Peyer's patch (tissue), 4 donors: Measurements from ENCODE around the gene NT5C1A.

Source experiments
- CTCF ChIP-seq, 6 experiments: fragments of 450-650 bp in 4 of 6; fragments of 200-600 bp in 2 of 6; sonication (generic) in 1 of 6; IDR thresholded peaks; one replicate each; pipeline ENCODE4 v1.5.1; 2017 to 2019; ENCODE audit warnings: antibody characterized with exemption in 6 of 6, mild to moderate bottlenecking in 3 of 6, moderate library complexity in 1 of 6
- POLR2A ChIP-seq, 2 donors: fragments of 450-650 bp; IDR thresholded peaks; one replicate each; pipeline ENCODE4 v1.5.1; 2017; ENCODE audit warnings: antibody characterized with exemption in 2 of 2, mild to moderate bottlenecking in 2 of 2, moderate library complexity in 2 of 2

- TF ChIP-seq CTCF (IDR thresholded peaks at IDR 0.05) (no peak), POLR2A (IDR thresholded peaks at IDR 0.05) (no peak)
Measured at GRCh38 chr1:39650431-39650830, 21.5 kb downstream of the NT5C1A start.
